GM19328 (cell line): ENCODE data around the gene ALKBH7.

ENCODE experiments used
- ATAC-seq: cut with Tn5 transposase; IDR thresholded peaks from one replicate; pipeline ENCODE4 v1.9.1; 2021; ENCODE audit warnings: mild to moderate bottlenecking, moderate library complexity; ENCODE audit not compliant: unreplicated experiment

The ALKBH7 gene

DNA sequence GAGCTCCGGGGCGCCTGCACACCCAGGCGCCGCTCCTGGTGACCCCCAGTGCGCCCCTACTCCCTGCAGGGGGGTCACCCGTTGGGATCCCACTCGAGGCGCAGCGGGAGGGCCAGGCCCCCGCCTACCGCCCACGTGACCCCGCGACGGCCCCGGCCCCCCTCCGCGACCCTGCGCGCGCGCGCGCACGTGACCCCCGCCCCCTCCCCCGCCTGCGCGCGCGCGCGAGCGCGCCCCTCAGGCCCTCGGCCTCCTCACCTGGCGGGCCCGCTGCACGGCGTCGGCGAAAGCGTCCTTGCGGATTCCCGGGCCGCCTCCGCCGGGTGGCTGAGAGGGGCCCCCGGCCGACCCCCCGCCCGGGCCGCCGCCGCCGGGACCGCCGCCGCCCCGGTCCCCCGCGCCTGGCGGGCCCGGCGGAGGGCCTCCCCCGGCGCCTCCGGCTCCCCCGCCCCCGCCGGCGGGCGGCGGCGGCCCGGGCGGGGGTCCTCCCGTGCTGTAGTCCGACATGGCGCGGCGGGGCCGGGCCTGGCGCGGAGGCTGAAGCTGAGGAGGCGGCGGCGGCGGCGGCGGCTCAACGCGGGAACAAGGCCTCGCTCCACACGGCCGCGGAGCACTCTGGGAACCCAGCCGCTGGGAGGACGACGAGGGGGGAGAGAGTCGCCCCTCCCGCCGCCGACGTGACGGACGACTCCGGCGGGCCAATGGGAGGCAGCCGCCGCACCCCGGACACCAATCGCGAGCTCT lies 51.8 kb downstream of the ALKBH7 start, which contains the start of gene KHSRP:
Gene KHSRP (minus strand): TSS at position 617 of the 744 bp plus-strand sequence. CDS start 110 bp downstream, at position 507.
- ATAC-seq: no peak
